ENCODE measurements around the gene TMCO1. TPM values are rescaled to one million over a fixed set of nuclear protein-coding genes. Genes with fewer than 3 reads are reported as not detected.
"Not testable (repeated sequence)": the region's sequence is repeated elsewhere in the genome, so short reads cannot be mapped to it uniquely, and the experiment has no call there.

Gene TMCO1
- total RNA-seq = 100 to 1,000 TPM; 103 to 209 (median 144) TPM
- long read RNA-seq, donor 1, full-length matches to known transcripts = 62 of 67 reads
- long read RNA-seq, donor 1, partial matches to known transcripts = 2 of 67 reads
- long read RNA-seq, donor 1, other reads (novel, unspliced or antisense) = 3 of 67 reads
- long read RNA-seq, donor 2, full-length matches to known transcripts = 92 of 109 reads
- long read RNA-seq, donor 2, partial matches to known transcripts = 13 of 109 reads
- long read RNA-seq, donor 2, other reads (novel, unspliced or antisense) = 4 of 109 reads

- ATAC-seq (peak; percentile 100), DNase-seq (peak; percentile 93 to 97 (median 96))
- intact Hi-C loops (cut with DNase I, micrococcal nuclease) = loop anchor here in 1 of 2 donors (5.0 kb wide), 1 partner anchor 144 kb away; no protein-coding TSS in a partner anchor
- Histone ChIP-seq H3K4me3 (peak within 1 kb of the TSS; percentile 35), H3K36me3 (ENCODE audit: low read depth) (no peaks in the 10 kb centered on the region), H3K4me1 (ENCODE audit: low read depth) (peaks cover 23% of the 10 kb centered on the region), H3K9me3 (no peaks in the 10 kb centered on the region)
- TF ChIP-seq CTCF (IDR thresholded peaks at IDR 0.05) = no peak
Observed at GRCh38 chr1:165768513-165769394, at the start of gene TMCO1. Gene TMCO1, minus strand, starts transcription at chr1:165768868. Its CDS starts 117 bp downstream, at chr1:165768751.

- ATAC-seq (no peak), DNase-seq (no peak)
- H3K36me3 ChIP-seq (ENCODE audit: low read depth) = no peaks in the 10 kb centered on the region
- intact Hi-C loops (cut with DNase I, micrococcal nuclease) = no loop called here
- H3K4me1 ChIP-seq (ENCODE audit: low read depth) = no peaks in the 10 kb centered on the region
- no peaks in the 10 kb centered on the region for H3K9me3 ChIP-seq
- no peak for TF ChIP-seq CTCF (IDR thresholded peaks at IDR 0.05)
- H3K4me3 ChIP-seq = no peak overlapping the region
Observed at GRCh38 chr1:165816826-165817497, 48.3 kb upstream of the TMCO1 start.

GRCh38 chr1:165816157-165816556 is 47.5 kb upstream of the TMCO1 start:
- TF ChIP-seq CTCF (IDR thresholded peaks at IDR 0.05) = no peak
- ATAC-seq = no peak
- no peaks in the 10 kb centered on the region for H3K4me1 ChIP-seq (ENCODE audit: low read depth)
- H3K36me3 ChIP-seq (ENCODE audit: low read depth) = no peaks in the 10 kb centered on the region
- no peak overlapping the region for H3K4me3 ChIP-seq
- H3K9me3 ChIP-seq = no peaks in the 10 kb centered on the region
- intact Hi-C loops (cut with DNase I, micrococcal nuclease) = no loop called here
- no peak for DNase-seq

GRCh38 chr1:165815725-165816124 is 47.1 kb upstream of the TMCO1 start:
- H3K9me3 ChIP-seq = no peaks in the 10 kb centered on the region
- H3K4me3 ChIP-seq = no peak overlapping the region
- intact Hi-C loops (cut with DNase I, micrococcal nuclease) = no loop called here
- no peaks in the 10 kb centered on the region for H3K4me1 ChIP-seq (ENCODE audit: low read depth)
- DNase-seq (no peak), ATAC-seq (no peak)
- H3K36me3 ChIP-seq (ENCODE audit: low read depth) = no peaks in the 10 kb centered on the region
- no peak for TF ChIP-seq CTCF (IDR thresholded peaks at IDR 0.05)

- Histone ChIP-seq H3K36me3 (ENCODE audit: low read depth) (no peaks in the 10 kb centered on the region), H3K4me1 (ENCODE audit: low read depth) (no peaks in the 10 kb centered on the region), H3K4me3 (no peak overlapping the region), H3K9me3 (no peaks in the 10 kb centered on the region)
- ATAC-seq (no peak), DNase-seq (no peak)
- TF ChIP-seq CTCF (IDR thresholded peaks at IDR 0.05) = no peak
- intact Hi-C loops (cut with DNase I, micrococcal nuclease) = no loop called here
Observed at GRCh38 chr1:165807613-165808012, 38.9 kb upstream of the TMCO1 start.

GRCh38 chr1:165804513-165804912 is 35.8 kb upstream of the TMCO1 start:
- H3K36me3 ChIP-seq (ENCODE audit: low read depth); intact Hi-C loops (cut with DNase I, micrococcal nuclease); H3K4me1 ChIP-seq (ENCODE audit: low read depth); ATAC-seq; H3K4me3 ChIP-seq; H3K9me3 ChIP-seq; DNase-seq: not testable (repeated sequence)

All from mucosa of descending colon (tissue), 3 donors.